Lower leg skin (tissue), 4 donors: ENCODE measurements around the gene SRGAP2C. TPM values are rescaled to one million over a fixed set of nuclear protein-coding genes. Genes with fewer than 3 reads are reported as not detected.
"Not testable (repeated sequence)": the region's sequence is repeated elsewhere in the genome, so short reads cannot be mapped to it uniquely, and the experiment has no call there.

Source experiments
- DNase-seq, 2 donors: peaks; one replicate each; pipeline ENCODE4 v3.0.0-alpha.2; 2019; ENCODE audit warnings: low spot score in 2 of 2
- H3K4me3 ChIP-seq: fragments of 200-600 bp; sonication (generic); 2 replicates; pipeline ENCODE4 v1.5.1; 2017; ENCODE audit warnings: mild to moderate bottlenecking, low read depth; ENCODE audit not compliant: poor library complexity, severe bottlenecking
- WGBS, 2 donors: methylation state at CpG; one replicate each; pipeline ENCODE4 v1.1.5; 2018; 5-methylcytosine and 5-hydroxymethylcytosine counted together
- intact Hi-C: fragments of 100-400 bp; cut with DNase I; formaldehyde crosslinking; loops from one replicate; pipeline ENCODE4 v1.15.0; 2023; ENCODE audit warnings: low total_unique reads
- total RNA-seq, 4 donors: library from RNA; depleted of rRNA; stranded (reverse); fragments of >200 nt; gene quantifications; one replicate each; pipeline ENCODE4 v1.1.0, GENCODE V29; 2016

The SRGAP2C gene
- total RNA-seq, 4 donors from 2014 or later, result 41.3 to 57.7 (median 55.5) TPM

DNA sequence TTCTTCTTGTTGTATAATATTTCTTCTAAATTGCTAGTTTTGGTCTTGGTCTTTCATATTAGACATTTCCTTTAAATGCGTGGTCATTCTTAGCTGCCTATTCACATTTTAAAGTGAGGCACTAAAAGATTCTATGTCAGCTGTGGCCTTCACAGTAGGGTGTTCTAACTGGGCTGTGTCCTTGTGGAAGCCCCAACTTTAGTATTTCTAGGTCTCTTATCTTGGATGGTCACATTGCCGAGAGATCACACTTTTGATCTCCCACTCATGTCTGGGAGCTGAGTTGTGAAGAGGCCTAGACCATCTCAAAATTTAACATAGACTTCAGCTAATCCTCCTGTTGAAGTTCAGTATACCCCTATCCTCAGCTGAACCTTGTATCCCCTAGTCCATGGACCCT lies 185.2 kb downstream of the SRGAP2C start:
- intact Hi-C loops, H3K4me3 ChIP-seq, DNase-seq: not testable (repeated sequence)
- WGBS, 2 donors, result 86 to 94% methylated on average over 2 of the region's 2 CpGs

GRCh38 chr1:121374851-121375367 lies 190.1 kb downstream of the SRGAP2C start:
- H3K4me3 ChIP-seq, intact Hi-C loops, DNase-seq: not testable (repeated sequence)
- WGBS, 2 donors, result 63 to 91% methylated on average over 2 to 3 of the region's 3 CpGs

GRCh38 chr1:121376986-121377385 lies 192.2 kb downstream of the SRGAP2C start:
- intact Hi-C loops, H3K4me3 ChIP-seq, DNase-seq: not testable (repeated sequence)
- WGBS, 2 donors, result 83 to 97% methylated on average over 2 to 3 of the region's 7 CpGs

DNA sequence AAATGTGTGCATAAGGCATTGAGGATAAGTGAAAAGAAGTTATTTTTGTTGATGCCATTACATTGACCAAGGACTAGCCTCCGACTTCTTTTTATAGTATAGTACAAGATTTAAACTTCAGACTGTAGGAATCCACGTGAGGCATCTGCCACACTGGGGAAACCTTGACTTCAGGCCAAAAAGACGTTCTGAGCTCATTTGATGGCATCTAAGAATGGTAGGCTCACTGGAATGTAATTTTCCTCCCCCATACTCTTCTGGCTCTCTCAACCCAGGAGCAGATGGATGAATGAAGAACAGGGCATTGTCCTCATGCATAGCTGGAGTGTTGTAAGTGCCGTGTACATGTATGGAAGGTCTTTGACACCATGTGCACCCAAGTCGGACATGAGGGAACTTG lies 194.0 kb downstream of the SRGAP2C start:
- WGBS, 2 donors, result 77 to 79% methylated on average over 5 of the region's 5 CpGs
- H3K4me3 ChIP-seq, DNase-seq, intact Hi-C loops: not testable (repeated sequence)

DNA sequence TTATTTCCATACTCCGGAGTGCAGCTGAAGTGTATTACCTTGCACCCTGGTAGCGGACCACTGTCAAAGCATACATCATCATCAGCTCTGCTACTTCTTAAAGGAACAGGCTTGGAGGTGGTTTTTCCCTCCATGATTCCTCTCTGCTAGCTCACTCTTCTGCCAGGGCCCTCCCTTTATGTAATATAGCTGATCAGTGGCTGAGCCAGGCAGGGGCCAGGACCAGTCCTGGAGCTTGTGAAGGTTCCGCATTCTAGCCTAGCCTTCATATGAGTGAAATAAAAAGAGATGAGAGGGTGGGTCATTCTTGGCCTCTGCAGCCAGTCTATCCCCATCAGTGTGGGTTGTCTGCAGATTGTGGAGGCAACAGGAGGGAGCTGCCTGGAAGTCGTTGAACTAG lies 200.0 kb downstream of the SRGAP2C start:
- intact Hi-C loops, H3K4me3 ChIP-seq, DNase-seq: not testable (repeated sequence)
- WGBS, 2 donors, result 51 to 77% methylated on average over 3 of the region's 4 CpGs

GRCh38 chr1:121385162-121385561 lies 200.4 kb downstream of the SRGAP2C start:
- intact Hi-C loops, H3K4me3 ChIP-seq, DNase-seq: not testable (repeated sequence)
- no CpG with 5 or more reads among the region's 3 CpGs for WGBS, 2 donors

DNA sequence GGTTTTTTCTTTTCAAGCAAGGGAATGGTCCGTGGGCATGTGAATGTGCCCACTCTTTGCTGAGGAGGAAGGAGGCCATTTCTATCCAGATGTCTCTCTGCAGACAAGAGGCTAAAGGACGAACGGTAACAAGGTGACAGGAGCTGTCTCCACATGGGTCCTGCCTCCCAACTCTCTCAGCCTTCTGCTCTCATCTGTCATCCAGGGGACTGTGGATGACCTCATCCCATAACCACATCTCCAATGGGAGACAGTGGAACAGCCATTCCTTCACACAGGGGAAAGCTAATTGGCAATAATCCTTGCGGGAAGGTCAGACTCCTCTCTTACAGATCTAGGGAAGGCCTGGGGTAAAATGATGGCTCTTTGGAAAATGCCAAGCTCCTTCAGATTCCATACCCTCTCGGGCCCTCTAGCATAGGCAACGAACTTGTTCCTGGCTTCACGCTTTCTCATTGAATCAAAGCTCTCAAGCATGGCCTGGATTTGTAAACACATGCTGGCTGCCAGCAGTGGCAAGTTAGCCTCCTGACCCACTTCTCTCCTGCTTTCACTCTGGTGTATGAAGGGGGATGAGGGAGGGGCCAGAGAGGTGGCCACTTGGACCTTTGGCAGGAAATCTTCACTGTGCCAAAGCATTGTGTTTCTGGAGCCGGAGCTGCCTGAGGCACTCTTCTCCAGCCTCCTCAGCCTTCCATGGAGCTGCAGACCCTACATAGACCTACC lies 201.0 kb downstream of the SRGAP2C start:
- WGBS, 2 donors, result 86 to 94% methylated on average over 5 of the region's 8 CpGs
- intact Hi-C loops, H3K4me3 ChIP-seq, DNase-seq: not testable (repeated sequence)

GRCh38 chr1:121386319-121386948 lies 201.7 kb downstream of the SRGAP2C start:
- WGBS, 2 donors, result no CpG with 5 or more reads among the region's 8 CpGs
- DNase-seq, intact Hi-C loops, H3K4me3 ChIP-seq: not testable (repeated sequence)

DNA sequence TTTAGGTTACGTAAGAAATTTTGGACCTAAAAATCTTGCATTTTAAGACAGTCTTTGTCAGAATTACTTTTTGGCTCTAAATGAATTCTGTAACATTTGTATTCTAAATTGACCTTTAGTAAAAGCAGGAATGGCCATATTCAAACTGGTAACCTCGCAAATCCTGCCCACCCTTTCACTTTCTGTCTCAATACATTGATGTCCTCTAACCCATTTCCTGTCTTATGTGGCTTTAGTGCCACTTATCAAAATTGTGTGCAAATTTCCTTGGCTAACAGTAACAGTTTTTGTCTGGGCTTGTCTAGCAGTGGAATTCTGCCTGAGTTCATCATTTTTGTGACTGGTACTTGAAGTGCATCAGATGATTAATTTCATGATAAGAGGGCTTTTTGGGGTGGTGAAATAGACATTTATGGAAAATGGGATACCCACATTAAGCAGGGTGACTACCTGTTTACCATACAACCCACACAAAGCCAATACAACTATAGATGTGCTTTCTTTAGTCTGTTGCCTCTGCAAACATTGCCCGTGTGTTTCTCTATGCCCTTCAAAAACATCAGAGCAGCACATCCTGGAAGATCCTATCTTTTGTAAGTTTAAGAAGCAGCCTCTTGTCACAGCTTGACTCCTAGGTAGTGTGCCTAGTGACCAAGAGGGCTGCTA lies 205.3 kb downstream of the SRGAP2C start:
- WGBS, 2 donors, result no CpG with 5 or more reads among the region's 3 CpGs

DNA sequence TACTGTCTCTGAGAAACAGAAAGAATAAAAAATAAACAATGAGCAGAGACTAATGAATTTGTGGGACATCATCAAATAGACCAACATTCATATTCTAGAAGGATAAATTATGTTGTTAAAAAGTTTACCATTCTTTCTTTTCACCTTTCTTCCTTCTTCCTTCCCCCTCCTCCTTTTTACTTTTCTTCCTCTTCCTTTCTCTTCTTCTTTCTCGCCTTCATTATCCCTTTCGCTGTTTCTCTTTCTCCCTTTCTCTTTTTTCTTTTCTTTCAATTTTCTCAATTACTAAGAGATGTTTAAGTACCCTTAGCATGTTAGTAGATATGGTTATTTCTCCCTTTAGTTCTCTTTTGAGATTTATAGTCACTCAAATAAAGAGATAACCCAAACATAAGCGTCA lies 207.4 kb downstream of the SRGAP2C start:
- DNase-seq, intact Hi-C loops, H3K4me3 ChIP-seq: not testable (repeated sequence)
- WGBS, 2 donors, result 99 to 100% methylated on average over 3 of the region's 3 CpGs

More for the DNA sequence above, 205.3 kb downstream of the SRGAP2C start:
- DNase-seq, H3K4me3 ChIP-seq, intact Hi-C loops: not testable (repeated sequence)

GRCh38 chr1:121395718-121396201 lies 211.0 kb downstream of the SRGAP2C start:
- DNase-seq, intact Hi-C loops: not testable (repeated sequence)
- 4 to 6% methylated on average over 15 to 36 of the region's 38 CpGs for WGBS, 2 donors
- H3K4me3 ChIP-seq, result peak overlapping the region; percentile 24

DNA sequence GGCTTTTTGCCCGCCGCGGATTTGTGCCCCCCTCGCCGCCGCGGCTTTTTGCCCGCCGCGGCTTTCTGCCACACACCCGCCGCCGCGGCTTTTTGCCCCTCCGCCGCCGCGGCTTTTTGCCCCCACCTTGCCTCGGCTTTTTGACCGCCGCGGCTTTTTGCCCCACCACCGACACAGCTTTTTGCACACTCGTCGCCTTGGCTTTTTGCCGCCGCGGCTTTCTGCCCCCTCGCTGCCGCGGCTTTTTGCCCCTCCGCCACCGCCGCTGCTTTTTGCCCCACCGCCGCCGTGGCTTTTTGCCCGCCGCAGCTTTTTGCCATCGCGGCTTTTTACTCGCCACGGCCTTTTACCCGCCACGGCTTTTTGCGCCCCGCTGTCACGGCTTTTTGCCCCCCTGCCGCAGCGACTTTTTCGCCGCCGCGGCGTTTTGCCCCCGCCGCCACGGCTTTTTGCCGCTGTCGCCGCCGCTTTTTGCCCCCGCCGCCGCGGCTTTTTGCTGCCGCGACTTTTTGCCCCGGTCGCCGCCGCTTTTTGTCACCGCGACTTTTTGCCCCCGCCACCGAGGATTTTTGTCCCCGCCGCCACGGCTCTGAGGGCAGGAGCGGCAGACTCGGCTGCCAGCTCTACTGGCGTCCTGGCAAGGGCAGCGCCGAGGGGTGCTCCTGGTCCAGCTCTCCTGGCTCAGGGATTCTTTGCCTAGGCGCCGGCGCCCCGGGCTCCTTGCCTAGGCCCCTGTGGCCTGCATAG lies 211.7 kb downstream of the SRGAP2C start:
- DNase-seq, result peak in 1 of 2 donors; percentile 85
- intact Hi-C loops, result not testable (repeated sequence)
- peak overlapping the region; percentile 24 for H3K4me3 ChIP-seq
- WGBS, 2 donors, result 1 to 3% methylated on average over 78 to 80 of the region's 88 CpGs

GRCh38 chr1:121397101-121397500 lies 212.3 kb downstream of the SRGAP2C start:
- DNase-seq, intact Hi-C loops, H3K4me3 ChIP-seq: not testable (repeated sequence)
- no CpG with 5 or more reads among the region's 22 CpGs for WGBS, 2 donors

- H3K4me3 ChIP-seq, intact Hi-C loops, DNase-seq: not testable (repeated sequence)
- WGBS, 2 donors, result 80 to 84% methylated on average over 5 of the region's 5 CpGs
Observed at GRCh38 chr1:121399193-121399592, 214.4 kb downstream of the SRGAP2C start.
